H1 (cell line): ENCODE measurements around the gene GMPR2. TPM values are rescaled to one million over a fixed set of nuclear protein-coding genes. Genes with fewer than 3 reads are reported as not detected.

ENCODE experiments used
- CTCF ChIA-PET: fragments of 300-600 bp; sonication (Branson Sonifier 250); formaldehyde crosslinking; loops from one replicate; lab custom pipeline; 2021; ENCODE audit not compliant: partially characterized antibody; lab: Charles Lee
- POLR2A ChIA-PET: fragments of 300-600 bp; sonication (Branson Sonifier 250); formaldehyde crosslinking; loops from one replicate; lab custom pipeline; 2021; ENCODE audit warnings: inconsistent platforms; ENCODE audit not compliant: partially characterized antibody; lab: Charles Lee
- DNase-seq, 2 experiments: peaks; one replicate each; pipeline versions ENCODE4 v3.0.0 to v3.0.0-alpha.2; 2010 to 2022; ENCODE audit warnings: low spot score in 2 of 2, low read depth in 1 of 2, mixed read lengths in 1 of 2
- FAIRE-seq: peaks from 2 replicates; lab custom pipeline; 2011; peaks lifted over from hg19 to GRCh38; lab: Jason Lieb, UNC
- H2AFZ ChIP-seq: 2 replicates; pipeline ENCODE4 v1.8.1; 2012; ENCODE audit warnings: low read length, inconsistent platforms
- H2AK5ac ChIP-seq: 2 replicates; pipeline ENCODE4 v1.6.1; 2013; ENCODE audit warnings: low read depth, low read length
- H2BK120ac ChIP-seq: replicated peaks from 2 replicates; pipeline ENCODE3; 2013; ENCODE audit warnings: low read depth, low read length, inconsistent platforms
- H2BK12ac ChIP-seq: 2 replicates; pipeline ENCODE4 v1.6.1; 2013; ENCODE audit warnings: low read depth, low read length
- H2BK15ac ChIP-seq: 2 replicates; pipeline ENCODE4 v1.6.1; 2013; ENCODE audit warnings: low read length
- H2BK20ac ChIP-seq: 2 replicates; pipeline ENCODE4 v1.6.1; 2013; ENCODE audit warnings: low read length
- H2BK5ac ChIP-seq: 2 replicates; pipeline ENCODE4 v1.6.1; 2013; ENCODE audit warnings: low read depth, low read length
- H3K14ac ChIP-seq: 2 replicates; pipeline ENCODE4 v1.6.1; 2013; ENCODE audit warnings: inconsistent platforms; ENCODE audit not compliant: insufficient read length
- H3K18ac ChIP-seq: 2 replicates; pipeline ENCODE4 v1.6.1; 2013; ENCODE audit warnings: low read length; ENCODE audit errors: extremely low read depth
- H3K23ac ChIP-seq: 2 replicates; pipeline ENCODE4 v1.6.1; 2013; ENCODE audit warnings: inconsistent platforms; ENCODE audit not compliant: insufficient read length
- H3K23me2 ChIP-seq: 2 replicates; pipeline ENCODE4 v1.6.1; 2013; ENCODE audit warnings: low read depth, low read length
- H3K27ac ChIP-seq: 2 replicates; pipeline ENCODE4 v1.6.1; 2011; ENCODE audit warnings: low read depth, low read length, inconsistent platforms
- H3K27me3 ChIP-seq, 4 experiments: replicated peaks in 1 of 4; 1 replicate in 1 of 4; 2 replicates in 3 of 4; pipeline versions ENCODE4 v1.6.1 to v1.8.1; 2011 to 2013; ENCODE audit warnings: low read length in 3 of 4, mild to moderate bottlenecking in 3 of 4, inconsistent platforms in 2 of 4, mixed read lengths in 2 of 4, moderate library complexity in 1 of 4; ENCODE audit not compliant: control insufficient read depth in 3 of 4, insufficient read depth in 3 of 4; ENCODE audit errors: extremely low read depth in 1 of 4
- H3K36me3 ChIP-seq, 4 experiments: 2 replicates each; pipeline versions ENCODE4 v1.6.1 to v1.8.1; 2011 to 2013; ENCODE audit warnings: mild to moderate bottlenecking in 4 of 4, low read length in 3 of 4, moderate library complexity in 2 of 4, control low read depth in 1 of 4, inconsistent platforms in 1 of 4; ENCODE audit not compliant: insufficient read depth in 4 of 4, control insufficient read depth in 2 of 4
- H3K4ac ChIP-seq: replicated peaks from 2 replicates; pipeline ENCODE3; 2013; ENCODE audit warnings: low read length, low read depth, mixed read lengths, inconsistent platforms; ENCODE audit not compliant: insufficient read length
- H3K4me1 ChIP-seq, 4 experiments: replicated peaks in 1 of 4; 1 replicate in 1 of 4; 2 replicates in 3 of 4; pipeline versions ENCODE4 v1.6.1 to v1.8.1; 2011 to 2013; ENCODE audit warnings: low read length in 3 of 4, inconsistent platforms in 2 of 4, mixed read lengths in 1 of 4; ENCODE audit not compliant: insufficient read depth in 4 of 4, control insufficient read depth in 3 of 4
- H3K4me2 ChIP-seq, 2 experiments: 2 replicates each; pipeline versions ENCODE4 v1.6.1 to v1.8.1; 2011 to 2013; ENCODE audit warnings: low read depth in 2 of 2, low read length in 2 of 2, control low read depth in 1 of 2, inconsistent platforms in 1 of 2, mild to moderate bottlenecking in 1 of 2; ENCODE audit not compliant: insufficient read depth in 1 of 2
- H3K4me3 ChIP-seq, 4 experiments: fragments of 200-600, 300-600 bp in 1 of 4; sonication (generic), shearing (Covaris generic), sonication (Bioruptor Twin) in 1 of 4; 2 replicates each; pipeline versions ENCODE4 v1.5.1 to v1.8.1; 2011 to 2016; ENCODE audit warnings: low read length in 4 of 4, low read depth in 3 of 4, control low read depth in 2 of 4, inconsistent platforms in 2 of 4, mild to moderate bottlenecking in 2 of 4, mixed read lengths in 1 of 4, moderate library complexity in 1 of 4; ENCODE audit not compliant: insufficient read depth in 2 of 4; ENCODE audit errors: extremely low read depth in 1 of 4
- H3K56ac ChIP-seq: replicated peaks from 2 replicates; pipeline ENCODE3; 2013; ENCODE audit warnings: low read depth, mild to moderate bottlenecking, mixed read lengths, low read length, inconsistent platforms; ENCODE audit not compliant: insufficient read length
- H3K79me1 ChIP-seq: 2 replicates; pipeline ENCODE4 v1.6.1; 2013; ENCODE audit warnings: low read depth, low read length, control low read depth
- H3K79me2 ChIP-seq, 2 experiments: 2 replicates each; pipeline versions ENCODE4 v1.6.1 to v1.8.1; 2012 to 2013; ENCODE audit warnings: low read length in 2 of 2, mild to moderate bottlenecking in 2 of 2, inconsistent platforms in 1 of 2; ENCODE audit not compliant: insufficient read depth in 2 of 2, control insufficient read depth in 1 of 2
- H3K9ac ChIP-seq, 4 experiments: replicated peaks in 1 of 4; 1 replicate in 1 of 4; 2 replicates in 3 of 4; pipeline versions ENCODE4 v1.6.1 to v1.8.1; 2011 to 2013; ENCODE audit warnings: low read depth in 3 of 4, low read length in 3 of 4, control low read depth in 2 of 4, mild to moderate bottlenecking in 2 of 4, moderate library complexity in 2 of 4, inconsistent platforms in 1 of 4; ENCODE audit errors: extremely low read depth in 1 of 4
- H3K9me3 ChIP-seq, 2 experiments: 2 replicates each; pipeline versions ENCODE4 v1.6.1 to v1.8.1; 2012 to 2013; ENCODE audit warnings: mild to moderate bottlenecking in 2 of 2, moderate library complexity in 2 of 2, control low read depth in 1 of 2, inconsistent platforms in 1 of 2, low read depth in 1 of 2, low read length in 1 of 2, mixed read lengths in 1 of 2; ENCODE audit not compliant: insufficient read depth in 2 of 2
- H4K20me1 ChIP-seq, 2 experiments: replicated peaks in 1 of 2; 2 replicates each; pipeline versions ENCODE3 to v1.8.1; 2011 to 2013; ENCODE audit warnings: inconsistent platforms in 2 of 2, low read length in 2 of 2, mild to moderate bottlenecking in 1 of 2; ENCODE audit not compliant: insufficient read depth in 2 of 2, control insufficient read depth in 1 of 2
- H4K5ac ChIP-seq: 2 replicates; pipeline ENCODE4 v1.6.1; 2013; ENCODE audit warnings: low read length, low read depth, mixed read lengths, inconsistent platforms; ENCODE audit not compliant: insufficient read length
- H4K8ac ChIP-seq: 2 replicates; pipeline ENCODE4 v1.8.0; 2013; ENCODE audit warnings: mild to moderate bottlenecking, moderate library complexity, low read length, inconsistent platforms; ENCODE audit not compliant: insufficient read depth; ENCODE audit errors: extremely low read depth
- H4K91ac ChIP-seq: replicated peaks from 2 replicates; pipeline ENCODE3; 2013; ENCODE audit warnings: low read length, mixed read lengths, inconsistent platforms; ENCODE audit not compliant: insufficient read length
- BCL11A ChIP-seq, 2 experiments: IDR thresholded peaks; one replicate each; pipeline ENCODE4 v1.6.1; 2011; ENCODE audit warnings: low read depth in 2 of 2, low read length in 2 of 2, mild to moderate bottlenecking in 2 of 2
- CBX5 ChIP-seq: fragments of 300-800, 300-1000 bp; sonication (generic); IDR thresholded peaks from 2 replicates; pipeline ENCODE4 v1.7.1; 2016; ENCODE audit warnings: antibody characterized with exemption, low read length, low read depth
- CHD1 ChIP-seq: IDR thresholded peaks from 2 replicates; pipeline ENCODE4 v1.6.1; 2012; ENCODE audit warnings: low read depth, low read length, improper control_type of control experiment
- CTCF ChIP-seq, 3 experiments: IDR thresholded peaks; 1 replicate in 2 of 3; 2 replicates in 1 of 3; pipeline versions ENCODE4 v1.5.1 to v1.6.1; 2011; ENCODE audit warnings: low read length in 3 of 3, mild to moderate bottlenecking in 3 of 3, inconsistent platforms in 2 of 3, low read depth in 1 of 3, moderate library complexity in 1 of 3; ENCODE audit not compliant: insufficient read depth in 1 of 3; ENCODE audit errors: control extremely low read depth in 1 of 3
- EZH2 ChIP-seq: fragments of 200-600 bp; sonication (generic); IDR thresholded peaks from 2 replicates; pipeline ENCODE4 v1.7.1; 2012; ENCODE audit warnings: low read depth, mild to moderate bottlenecking, moderate library complexity, low read length, inconsistent platforms; ENCODE audit not compliant: severe bottlenecking
- HDAC6 ChIP-seq: IDR thresholded peaks from one replicate; pipeline ENCODE4 v1.7.1; 2012; ENCODE audit warnings: low read depth, mild to moderate bottlenecking, inconsistent platforms, low read length, moderate library complexity
- NRF1 ChIP-seq: IDR thresholded peaks from 2 replicates; pipeline ENCODE4 v1.6.1; 2011; ENCODE audit warnings: mild to moderate bottlenecking, low read depth, low read length, improper control_type of control experiment
- RXRA ChIP-seq: IDR thresholded peaks from 2 replicates; pipeline ENCODE4 v1.6.1; 2011; ENCODE audit warnings: low read depth, mild to moderate bottlenecking, low read length, moderate library complexity; ENCODE audit not compliant: insufficient read depth
- SUZ12 ChIP-seq: fragments of 200-600 bp; sonication (generic); IDR thresholded peaks from 2 replicates; pipeline ENCODE4 v1.6.1; 2012; ENCODE audit warnings: mild to moderate bottlenecking, inconsistent platforms, low read length, moderate library complexity, mixed read lengths
- WGBS, 2 experiments: shearing (Covaris generic) in 1 of 2; methylation state at CpG; one replicate each; pipeline versions ENCODE4 v1.1.6 to v1.1.7; 2013 to 2015; ENCODE audit warnings: low lambda C conversion rate in 2 of 2, mixed read lengths in 2 of 2, inconsistent platforms in 1 of 2, low coverage in 1 of 2, missing lambda C conversion rate in 1 of 2; ENCODE audit not compliant: insufficient replicate concordance in 2 of 2, insufficient coverage in 1 of 2, insufficient read length in 1 of 2; ENCODE audit errors: extremely low coverage in 1 of 2, missing lambda C conversion rate in 1 of 2; 5-methylcytosine and 5-hydroxymethylcytosine counted together
- polyA plus RNA-seq, 7 experiments: library from polyadenylated mRNA; depleted of rRNA in 3 of 7; stranded (reverse) in 5 of 7; unstranded in 2 of 7; fragments of >200 nt in 5 of 7; fragments of 200-250 nt in 2 of 7; gene quantifications; 1 replicate in 5 of 7; 2 replicates in 1 of 7; 4 replicates in 1 of 7; pipeline versions ENCODE4 v1.2.1 to v1.2.3, GENCODE V29; 2011 to 2013; ENCODE audit warnings: missing spikeins in 2 of 7, mixed read lengths in 2 of 7
- total RNA-seq: library from RNA; stranded (reverse); fragmentation: NEBNext Ultra II Directional; extraction: Animal tissue kit (Norgen Biotek cat#: 25700); gene quantifications from 2 replicates; pipeline ENCODE4 v1.2.1, GENCODE V29; 2021

The GMPR2 gene
- total and polyA plus RNA-seq, 2 of the 8 experiments (the other 6 are each of a cell fraction or from before 2014, with no cell fraction given): 61.6 to 85.3 TPM

GRCh38 chr14:24279301-24280186 lies 46.8 kb downstream of the GMPR2 start:
- 80% methylated on average over 11 of the region's 11 CpGs; no CpG with 5 or more reads in 1 of the 2 experiments for WGBS, 2 experiments
- Histone ChIP-seq H3K79me1 (no peaks in the 10 kb centered on the region; the same call in 1 of the 2 replicates), H3K23ac (no peak overlapping the region), H4K20me1 (peaks cover 0 to 3% of the 10 kb centered on the region in 2 experiments), H2BK12ac (no peak overlapping the region), H3K14ac (no peak overlapping the region), H3K27me3 (no peaks in the 10 kb centered on the region), H2BK120ac (no peak overlapping the region), H3K18ac (no peak overlapping the region), H3K4me1 (no peaks in the 10 kb centered on the region), H3K27ac (no peak overlapping the region), H3K9ac (no peak overlapping the region; a peak in 1 of 7 replicates), H2AK5ac (no peak overlapping the region), H3K79me2 (no peaks in the 10 kb centered on the region), H3K4me3 (no peak overlapping the region), H3K4ac (no peak overlapping the region), H3K9me3 (no peaks in the 10 kb centered on the region), H4K5ac (no peak overlapping the region), H3K23me2 (no peaks in the 10 kb centered on the region), H2AFZ (no peak overlapping the region), H3K56ac (no peak overlapping the region), H2BK5ac (no peak overlapping the region), H2BK20ac (no peak overlapping the region), H2BK15ac (no peak overlapping the region), H3K4me2 (no peak overlapping the region), H3K36me3 (no peaks in the 10 kb centered on the region), H4K91ac (no peak overlapping the region), H4K8ac (no peak overlapping the region)
- ChIA-PET POLR2A (interaction anchor here (0.9 to 3.5 kb wide), 7 partner anchors 8 to 103 kb away, joined by 3 to 25 read pairs (median 4); partner anchors contain the start of genes CHMP4A and RABGGTA), CTCF (interaction anchor here (0.7 to 11.5 kb wide), 12 partner anchors 8 to 152 kb away, joined by 3 to 137 read pairs (median 8); partner anchors contain the start of genes CIDEB, DHRS1, LTB4R2 and NOP9)
- DNase-seq: no peak
- no peak for FAIRE-seq
- TF ChIP-seq NRF1: no peak
- TF ChIP-seq CBX5: no peak
- no peak for TF ChIP-seq BCL11A (IDR thresholded peaks at IDR 0.05; ENCODE audit: low read depth in 2 of 2, low read length in 2 of 2)
- TF ChIP-seq EZH2: no peak
- TF ChIP-seq RXRA: no peak
- TF ChIP-seq SUZ12: no peak
- TF ChIP-seq HDAC6: no peak
- TF ChIP-seq CHD1: no peak
- TF ChIP-seq CTCF (IDR thresholded peaks at IDR 0.05; ENCODE audit: control extremely low read depth in 1 of 3, insufficient read depth in 1 of 3, low read depth in 1 of 3, low read length in 3 of 3): peak; percentile 27 to 52 (median 51); a peak in 2 of 4 replicates
